Progenitor cell of endocrine pancreas (in vitro differentiated cells): ENCODE data around the gene CLBA1. TPM values are rescaled to one million over a fixed set of nuclear protein-coding genes. Genes with fewer than 3 reads are reported as not detected.
"Not testable (repeated sequence)": the region's sequence is repeated elsewhere in the genome, so short reads cannot be mapped to it uniquely, and the experiment has no call there.

Experiments used
- DNase-seq: peaks from one replicate; pipeline ENCODE4 v3.0.0; 2021; ENCODE audit warnings: low spot score; ENCODE audit not compliant: unreplicated experiment
- H3K27ac Mint-ChIP-seq: 2 replicates; pipeline ENCODE4 v1.8.0; 2021; ENCODE audit warnings: mild to moderate bottlenecking, moderate library complexity, mixed read lengths
- H3K27me3 Mint-ChIP-seq: 2 replicates; pipeline ENCODE4 v1.8.0; 2021; ENCODE audit warnings: mixed read lengths
- H3K36me3 Mint-ChIP-seq: 2 replicates; pipeline ENCODE4 v1.8.0; 2022; ENCODE audit warnings: mixed read lengths; ENCODE audit not compliant: insufficient read depth
- H3K4me1 Mint-ChIP-seq: 2 replicates; pipeline ENCODE4 v1.8.0; 2021; ENCODE audit warnings: low read depth, mixed read lengths
- H3K4me3 Mint-ChIP-seq: 2 replicates; pipeline ENCODE4 v1.8.0; 2021; ENCODE audit warnings: low read depth, mild to moderate bottlenecking, moderate library complexity, mixed read lengths
- H3K9me3 Mint-ChIP-seq: 2 replicates; pipeline ENCODE4 v1.8.0; 2021; ENCODE audit warnings: low read depth, mixed read lengths
- CTCF ChIP-seq: fragments of 200-600 bp; sonication (generic); IDR thresholded peaks from one replicate; pipeline ENCODE4 v1.5.0; 2021; ENCODE audit warnings: antibody characterized with exemption, mild to moderate bottlenecking; ENCODE audit not compliant: unreplicated experiment
- total RNA-seq: library from RNA; stranded (reverse); gene quantifications from 2 replicates; pipeline ENCODE4 v1.2.1, GENCODE V29; 2021

CLBA1 gene
- total RNA-seq, 1 donor from 2014 or later = 20.8 TPM

GRCh38 chr14:105026033-105026785, 40.6 kb downstream of the CLBA1 start:
- Mint-ChIP-seq H3K36me3 (no peaks in the 10 kb centered on the region), H3K4me3 (no peak overlapping the region), H3K27ac (no peak overlapping the region), H3K4me1 (peaks cover 5% of the 10 kb centered on the region), H3K27me3 (peaks cover 26% of the 10 kb centered on the region), H3K9me3 (no peaks in the 10 kb centered on the region)
- DNase-seq = no peak
- no peak for TF ChIP-seq CTCF

GRCh38 chr14:105026802-105027563, 41.4 kb downstream of the CLBA1 start:
- H3K4me3 Mint-ChIP-seq = no peak overlapping the region
- no peak overlapping the region for H3K27ac Mint-ChIP-seq
- no peaks in the 10 kb centered on the region for H3K9me3 Mint-ChIP-seq
- TF ChIP-seq CTCF = no peak
- H3K36me3 Mint-ChIP-seq = no peaks in the 10 kb centered on the region
- peaks cover under 1% of the 10 kb centered on the region for H3K4me1 Mint-ChIP-seq
- DNase-seq = no peak
- H3K27me3 Mint-ChIP-seq = peaks cover 30% of the 10 kb centered on the region

- H3K36me3 Mint-ChIP-seq, H3K4me3 Mint-ChIP-seq, H3K4me1 Mint-ChIP-seq, DNase-seq, H3K27ac Mint-ChIP-seq, H3K9me3 Mint-ChIP-seq: not testable (repeated sequence)
- peaks cover 35% of the 10 kb centered on the region for H3K27me3 Mint-ChIP-seq
Observed at GRCh38 chr14:105027718-105028117, 42.1 kb downstream of the CLBA1 start.

GRCh38 chr14:105028251-105028927, 42.8 kb downstream of the CLBA1 start:
- no peak for DNase-seq
- no peak overlapping the region for H3K4me3 Mint-ChIP-seq
- TF ChIP-seq CTCF = no peak
- H3K27ac Mint-ChIP-seq = no peak overlapping the region
- no peaks in the 10 kb centered on the region for H3K4me1 Mint-ChIP-seq
- H3K36me3 Mint-ChIP-seq = no peaks in the 10 kb centered on the region
- H3K9me3 Mint-ChIP-seq = no peaks in the 10 kb centered on the region
- H3K27me3 Mint-ChIP-seq = peaks cover 42% of the 10 kb centered on the region

GRCh38 chr14:105029402-105029801, 43.8 kb downstream of the CLBA1 start:
- TF ChIP-seq CTCF = no peak

More at GRCh38 chr14:105029402-105029801, 43.8 kb downstream of the CLBA1 start:
- no peak overlapping the region for H3K27ac Mint-ChIP-seq
- peaks cover 52% of the 10 kb centered on the region for H3K27me3 Mint-ChIP-seq
- no peak overlapping the region for H3K4me3 Mint-ChIP-seq
- H3K36me3 Mint-ChIP-seq = no peaks in the 10 kb centered on the region
- no peaks in the 10 kb centered on the region for H3K9me3 Mint-ChIP-seq
- H3K4me1 Mint-ChIP-seq = no peaks in the 10 kb centered on the region
- no peak for DNase-seq
